Left cardiac atrium (tissue), 4 donors: ENCODE measurements around the gene NUP210L. TPM values are rescaled to one million over a fixed set of nuclear protein-coding genes. Genes with fewer than 3 reads are reported as not detected.
"Not testable (repeated sequence)": the region's sequence is repeated elsewhere in the genome, so short reads cannot be mapped to it uniquely, and the experiment has no call there.

Experiments used
- ATAC-seq, 2 donors: fragments of 200-7000 bp; cut with Tn5 transposase; one replicate each; pipeline ENCODE4 v1.9.1; 2020; ENCODE audit warnings: mild to moderate bottlenecking in 2 of 2, moderate library complexity in 2 of 2
- DNase-seq: peaks from one replicate; pipeline ENCODE4 v3.0.0-alpha.2; 2020
- intact Hi-C, 2 donors: fragments of 100-400 bp; cut with DNase I; formaldehyde crosslinking; loops; one replicate each; pipeline versions ENCODE4 v1.14.1 to v1.15.1; 2022 to 2023
- total RNA-seq, 2 donors: library from RNA; stranded (reverse); fragmentation: NEBNext Ultra II Directional; extraction: Animal tissue kit (Norgen Biotek cat#: 25700); gene quantifications; one replicate each; pipeline ENCODE4 v1.2.1, GENCODE V29; 2021
- donor health status: DM: no; HTN: yes; CAD: no.
- donor health status: DM: no; HTN: yes; CAD: no; lungs with severe emphysema.
- donor health status: DM: yes; HTN: yes; CAD: no.
- donor health status: Dilated cardiomyopathy.

The NUP210L gene
- total RNA-seq, 2 donors from 2014 or later: 0.13 to 0.74 TPM

GRCh38 chr1:154174654-154175053 is 19.8 kb upstream of the NUP210L start:
- DNase-seq (no peak), ATAC-seq (no peak)
- intact Hi-C loops: no loop called here

DNA sequence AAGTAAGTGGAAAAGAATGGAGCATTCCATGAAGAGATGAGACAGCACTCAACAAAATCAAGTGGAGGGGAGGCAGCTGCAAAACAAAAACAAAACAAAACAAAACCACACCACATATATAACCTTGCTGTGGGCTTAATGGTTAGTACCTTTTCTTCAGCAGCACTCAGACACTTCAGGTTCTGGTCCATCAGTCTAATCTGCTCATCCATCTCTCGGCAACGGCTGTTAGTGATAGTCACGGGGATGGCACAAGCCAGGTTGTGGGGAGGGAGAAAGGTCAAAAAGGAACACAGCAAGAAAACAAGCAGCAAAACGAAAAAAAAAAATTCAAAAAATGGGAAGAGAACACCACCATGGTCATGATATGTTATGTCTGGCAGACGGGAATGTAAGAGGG is 17.0 kb upstream of the NUP210L start:
- no peak for DNase-seq
- intact Hi-C loops: no loop called here
- ATAC-seq: no peak

DNA sequence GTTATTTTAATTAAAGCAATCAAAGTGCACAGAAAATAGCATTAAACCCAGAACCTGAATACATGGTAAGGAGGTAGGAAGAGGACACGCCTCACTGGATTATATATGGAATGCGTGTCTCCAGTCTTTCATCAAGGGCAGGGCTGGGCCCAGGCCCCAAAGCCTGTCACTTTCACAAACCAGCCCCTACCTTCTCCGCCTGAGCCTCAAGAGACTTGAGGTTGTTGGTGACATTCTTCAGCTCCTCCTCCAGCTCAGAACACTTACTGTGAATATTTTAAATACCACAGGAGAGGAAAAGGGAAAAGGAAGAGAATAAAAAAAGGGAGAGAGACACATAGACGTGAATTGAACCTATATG is 16.3 kb upstream of the NUP210L start:
- no peak for ATAC-seq
- no peak for DNase-seq
- intact Hi-C loops: no loop called here

DNA sequence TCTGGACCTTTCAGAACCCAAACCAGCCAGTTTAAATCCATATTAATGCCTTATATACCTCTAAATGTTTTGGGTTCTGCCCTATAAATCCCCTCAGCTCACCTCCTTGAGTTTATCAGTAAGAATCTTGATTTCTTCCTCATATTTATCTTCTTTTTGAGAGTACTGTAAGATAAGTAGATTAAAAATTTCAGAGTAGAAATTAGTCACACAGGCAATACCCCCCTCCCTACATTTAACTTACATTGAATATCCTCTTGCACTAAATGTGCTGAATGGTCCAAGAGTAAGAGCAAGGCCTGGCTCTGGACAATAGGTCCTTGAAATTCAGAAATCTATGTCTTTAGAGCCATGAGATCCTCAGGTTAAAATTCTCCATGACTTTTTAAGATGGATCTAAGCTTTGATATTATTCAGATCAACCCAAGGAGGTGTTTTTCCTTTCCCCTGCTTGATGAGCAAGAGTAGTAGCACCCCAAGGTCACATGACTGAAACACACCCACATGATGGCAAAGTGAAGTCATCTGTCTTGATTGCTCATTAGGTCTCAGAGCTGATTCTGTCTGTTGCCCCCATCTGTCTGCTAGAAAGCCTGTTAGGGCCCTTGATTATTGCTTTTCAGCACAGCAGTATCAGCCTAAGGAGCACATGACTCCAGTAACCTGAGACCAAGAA is 15.8 kb upstream of the NUP210L start:
- ATAC-seq (no peak), DNase-seq (no peak)
- intact Hi-C loops: no loop called here

GRCh38 chr1:154167461-154167860 is 12.6 kb upstream of the NUP210L start:
- no peak for ATAC-seq
- no peak for DNase-seq
- intact Hi-C loops: no loop called here

GRCh38 chr1:154166207-154166606 is 11.3 kb upstream of the NUP210L start:
- intact Hi-C loops: no loop called here
- DNase-seq: no peak
- no peak for ATAC-seq

DNA sequence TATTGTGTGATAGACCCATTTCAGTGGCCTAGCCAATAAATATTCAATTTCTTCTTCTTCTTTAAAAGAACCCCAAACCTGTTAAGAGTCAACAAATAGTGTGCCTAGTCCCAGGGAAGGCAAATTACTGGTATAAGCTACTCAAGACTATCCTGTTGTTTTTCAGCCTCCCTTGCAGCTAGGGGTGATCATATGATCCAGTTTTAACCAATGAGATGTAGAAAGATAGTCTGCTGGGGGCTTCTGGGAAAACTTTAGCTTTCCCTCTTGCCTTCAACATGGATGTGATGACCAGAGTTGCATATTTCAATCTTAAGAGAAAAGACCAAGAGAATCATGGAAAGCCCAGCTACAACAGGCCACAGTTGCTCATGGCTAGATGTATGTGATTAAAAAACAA is 4.7 kb upstream of the NUP210L start:
- ATAC-seq (no peak), DNase-seq (no peak)
- intact Hi-C loops: loop anchor here in 1 of 2 donors (10.0 kb wide), 1 partner anchor 165 kb away; the partner anchor contains the start of gene RPS27

DNA sequence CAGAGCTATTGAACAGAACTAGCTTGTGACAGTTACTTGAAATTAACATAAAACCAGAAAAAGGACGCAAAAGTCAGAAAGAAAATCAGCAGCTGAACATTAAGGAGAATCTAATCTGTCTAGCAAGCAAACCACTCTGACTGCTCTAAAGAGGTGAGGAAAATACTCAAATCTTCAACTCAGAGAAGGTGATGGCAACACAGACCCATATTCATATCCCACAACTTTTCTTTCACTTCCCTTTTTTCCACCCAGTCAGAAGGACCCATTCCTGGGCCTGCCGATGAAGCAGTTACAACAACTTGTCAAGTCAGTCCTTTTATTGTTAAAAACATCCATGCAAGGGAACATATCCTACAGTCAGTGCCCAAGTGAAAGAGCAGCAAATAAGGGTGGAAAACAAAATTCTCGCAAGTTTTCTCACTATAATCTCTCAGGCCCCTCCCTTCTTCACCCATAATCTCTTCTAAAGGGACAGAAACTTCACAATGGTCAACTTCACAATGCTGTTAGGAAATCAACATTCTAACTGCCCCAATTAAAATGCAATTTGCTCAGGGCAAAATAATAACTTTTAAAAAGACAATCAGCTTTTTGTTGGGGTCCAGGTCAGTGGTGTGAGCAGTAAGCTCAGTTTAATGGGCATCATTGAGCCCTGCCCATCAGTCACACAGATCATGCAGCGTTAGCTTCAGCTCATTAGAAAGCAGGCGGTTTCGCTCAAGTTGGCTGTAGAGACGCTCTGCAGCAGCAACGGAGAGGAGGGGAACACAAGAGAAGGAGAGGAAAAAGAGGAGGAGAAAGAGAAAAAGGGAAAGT is 3.6 kb upstream of the NUP210L start:
- no peak for ATAC-seq
- no peak for DNase-seq
- intact Hi-C loops: loop anchor here in 1 of 2 donors (10.0 kb wide), 1 partner anchor 164 kb away; the partner anchor contains the start of gene RPS27

DNA sequence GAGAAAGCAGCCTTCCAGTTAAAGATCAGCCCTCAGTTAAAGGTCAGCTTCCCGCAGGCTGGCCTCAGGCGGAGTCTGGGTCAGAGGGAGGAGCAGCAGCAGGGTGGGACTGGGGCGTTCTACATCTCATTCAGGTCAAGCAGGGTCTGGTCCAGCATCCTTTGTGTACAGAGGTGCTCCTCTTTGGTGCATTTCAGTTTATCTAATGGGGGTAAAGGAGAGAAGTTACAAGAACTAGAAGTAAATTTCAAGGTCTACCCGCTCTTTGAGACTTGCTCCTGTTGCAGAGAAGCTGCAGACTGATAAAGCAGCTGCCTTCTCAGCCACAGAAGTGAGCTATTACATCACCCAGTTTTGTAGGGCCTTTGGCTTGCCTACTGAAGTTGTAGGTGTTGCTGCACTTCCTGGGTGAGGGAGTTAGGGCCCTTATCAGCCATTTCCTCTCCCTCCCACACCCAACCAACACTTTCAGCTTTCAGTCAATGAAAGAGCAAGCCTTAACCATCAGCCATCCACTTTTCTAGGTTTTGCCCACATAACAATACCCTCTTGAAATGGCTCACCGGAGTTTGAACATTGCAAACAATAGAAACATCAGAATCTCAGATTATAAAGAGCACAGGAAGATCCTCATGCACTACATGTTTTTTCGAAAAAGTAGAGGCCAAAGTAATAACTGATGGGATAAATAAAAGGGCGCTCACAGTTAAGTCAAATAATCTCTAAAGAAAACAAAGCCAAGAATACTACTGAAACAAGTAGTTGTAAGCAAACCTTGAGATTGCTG is 2.8 kb upstream of the NUP210L start:
- no peak for DNase-seq
- peak; percentile 67 to 76 for ATAC-seq

GRCh38 chr1:154155251-154155650 is 378 bp upstream of the NUP210L start:
- peak; percentile 64 for DNase-seq
- intact Hi-C loops: loop anchor here in 1 of 2 donors (10.0 kb wide), 1 partner anchor 160 kb away; the partner anchor contains the start of gene RPS27
- peak; percentile 49 to 62 for ATAC-seq

More for the DNA sequence above, 2.8 kb upstream of the NUP210L start:
- intact Hi-C loops: loop anchor here in 1 of 2 donors (10.0 kb wide), 1 partner anchor 163 kb away; the partner anchor contains the start of gene RPS27

DNA sequence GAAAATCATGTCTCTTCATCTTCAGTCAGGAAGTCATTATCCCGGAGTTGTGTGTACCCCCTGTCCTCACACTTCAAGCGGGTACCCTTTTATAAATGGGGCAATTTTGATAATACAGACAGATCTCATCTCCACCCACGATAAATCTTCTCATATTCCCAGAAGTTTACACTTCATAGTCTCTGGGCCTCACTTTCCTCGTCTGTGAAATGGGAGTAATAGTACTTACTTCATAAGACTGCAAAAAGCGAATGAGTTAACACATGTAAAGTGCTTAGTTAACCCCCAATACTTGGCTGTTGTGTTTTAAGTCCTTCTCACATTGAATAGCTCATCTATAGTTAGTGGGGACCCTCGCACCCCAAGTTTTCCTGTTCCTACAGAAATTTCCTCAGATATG is 820 bp downstream of the NUP210L start:
- DNase-seq (no peak), ATAC-seq (no peak)
- intact Hi-C loops: loop anchor here in 1 of 2 donors (10.0 kb wide), 1 partner anchor 159 kb away; the partner anchor contains the start of gene RPS27

DNA sequence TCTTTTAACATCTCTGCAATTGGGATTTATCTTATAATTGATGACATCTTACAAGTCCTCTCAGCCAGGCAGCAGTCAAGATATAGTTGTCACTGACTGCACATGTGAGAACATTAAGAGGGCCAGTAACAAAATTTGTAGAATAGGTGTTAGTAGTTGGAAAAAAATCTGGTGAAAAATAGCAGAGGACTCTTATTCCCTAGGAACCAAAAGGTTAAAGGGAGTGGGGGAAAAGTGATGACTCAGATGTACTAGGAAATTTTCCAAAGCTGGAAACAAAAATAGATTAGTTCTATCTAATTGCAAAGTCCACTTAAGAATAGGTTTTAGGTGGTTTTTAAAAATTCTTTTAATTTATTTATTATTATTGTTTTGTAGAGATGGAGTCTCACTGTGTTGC is 3.6 kb downstream of the NUP210L start:
- ATAC-seq: no peak
- intact Hi-C loops: loop anchor here in 1 of 2 donors (10.0 kb wide), 1 partner anchor 157 kb away; the partner anchor contains the start of gene RPS27
- no peak for DNase-seq

DNA sequence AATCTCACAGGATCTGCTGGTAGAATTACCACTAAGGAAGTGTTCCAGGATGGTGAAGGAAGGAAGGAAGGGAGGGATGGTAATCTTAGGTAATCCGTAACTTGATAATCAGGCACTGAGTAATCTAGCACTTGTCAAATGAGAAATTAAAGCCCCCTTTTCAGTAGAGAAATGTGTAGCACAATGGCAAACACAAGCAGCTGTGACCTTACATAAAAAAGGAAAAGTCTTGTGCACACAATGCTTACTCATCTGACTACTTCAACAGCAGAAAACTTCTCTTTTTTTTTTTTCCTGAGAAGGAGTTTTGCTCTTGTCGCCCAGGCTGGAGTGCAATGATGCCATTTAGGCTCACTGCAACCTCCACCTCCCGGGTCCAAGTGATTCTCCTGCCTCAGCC is 6.1 kb downstream of the NUP210L start:
- intact Hi-C loops: no loop called here
- ATAC-seq (no peak), DNase-seq (no peak)

DNA sequence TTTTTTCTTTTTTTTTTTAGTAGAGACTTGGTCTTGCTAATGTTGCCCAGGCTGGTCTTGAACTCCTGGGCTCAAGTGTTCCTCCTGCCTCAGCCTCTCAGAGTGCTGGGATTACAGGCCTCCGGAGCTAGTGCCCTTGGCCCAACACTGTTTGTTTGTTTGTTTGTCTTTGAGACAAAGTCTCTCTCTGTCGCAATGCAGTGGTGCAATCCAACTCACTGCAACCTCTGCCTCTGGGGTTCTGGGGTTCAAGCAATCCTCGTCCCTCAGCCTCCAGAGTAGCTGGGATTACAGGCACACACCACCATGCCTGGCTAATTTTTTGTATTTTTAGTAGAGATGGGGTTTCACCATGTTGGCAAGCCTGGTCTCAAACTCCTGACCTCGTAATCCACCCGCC is 7.4 kb downstream of the NUP210L start:
- DNase-seq, ATAC-seq: not testable (repeated sequence)

GRCh38 chr1:154145986-154146385 is 8.9 kb downstream of the NUP210L start:
- ATAC-seq (no peak), DNase-seq (no peak)
- intact Hi-C loops: no loop called here

More for the DNA sequence above, 7.4 kb downstream of the NUP210L start:
- intact Hi-C loops: not testable (repeated sequence)

DNA sequence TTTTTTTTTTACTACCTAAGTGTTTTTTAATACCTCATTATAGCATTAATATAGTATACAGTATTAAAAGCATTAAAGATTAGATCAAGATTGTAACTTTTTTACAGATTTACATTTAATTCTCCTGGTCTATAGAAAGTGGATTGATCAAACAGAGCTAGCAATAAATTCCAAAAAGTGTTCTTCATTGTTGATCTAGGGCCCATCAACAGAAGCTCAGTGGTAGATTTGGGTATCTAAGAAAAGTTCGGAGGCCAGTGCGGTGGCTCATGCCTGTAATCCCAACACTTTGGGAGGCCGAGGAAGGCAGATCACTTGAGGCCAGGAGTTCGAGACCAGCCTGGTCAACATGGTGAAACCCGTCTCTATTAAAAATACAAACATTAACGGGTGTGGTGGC is 12.5 kb downstream of the NUP210L start:
- intact Hi-C loops: no loop called here
- ATAC-seq (no peak), DNase-seq (no peak)

DNA sequence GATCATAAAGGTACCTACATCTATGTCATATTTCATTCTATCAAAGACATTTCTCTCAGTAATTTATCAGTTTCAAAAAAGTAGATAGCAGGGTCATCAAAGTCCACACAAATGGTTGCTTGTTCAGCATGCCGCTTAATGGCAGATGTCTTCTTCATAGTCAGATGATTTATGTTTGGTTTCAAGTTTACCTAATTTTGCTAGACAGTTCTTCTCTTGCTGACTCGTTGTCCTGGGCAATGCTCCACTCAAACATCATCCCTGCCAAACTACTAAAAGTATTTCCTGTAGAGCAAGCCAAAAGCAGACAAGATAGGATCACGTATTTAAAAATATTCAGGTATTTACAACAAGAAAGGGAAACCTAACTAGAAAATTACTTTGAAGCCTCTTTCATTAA is 13.6 kb downstream of the NUP210L start:
- intact Hi-C loops: no loop called here
- ATAC-seq (peak; percentile 57 to 84), DNase-seq (no peak)

- no peak for DNase-seq
Observed at GRCh38 chr1:154137888-154138287, 17.0 kb downstream of the NUP210L start.

GRCh38 chr1:154133256-154133655 is 21.6 kb downstream of the NUP210L start:
- no peak for ATAC-seq
- DNase-seq: no peak
- intact Hi-C loops: no loop called here

More at GRCh38 chr1:154137888-154138287, 17.0 kb downstream of the NUP210L start:
- no peak for ATAC-seq
- intact Hi-C loops: no loop called here
